Germinal center (tissue), 1 donor: ENCODE measurements around the gene SGCD.

Source experiments
- DNase-seq: peaks from one replicate; pipeline ENCODE4 v3.0.0; 2012; ENCODE audit warnings: mixed read lengths, low spot score

SGCD gene

DNA sequence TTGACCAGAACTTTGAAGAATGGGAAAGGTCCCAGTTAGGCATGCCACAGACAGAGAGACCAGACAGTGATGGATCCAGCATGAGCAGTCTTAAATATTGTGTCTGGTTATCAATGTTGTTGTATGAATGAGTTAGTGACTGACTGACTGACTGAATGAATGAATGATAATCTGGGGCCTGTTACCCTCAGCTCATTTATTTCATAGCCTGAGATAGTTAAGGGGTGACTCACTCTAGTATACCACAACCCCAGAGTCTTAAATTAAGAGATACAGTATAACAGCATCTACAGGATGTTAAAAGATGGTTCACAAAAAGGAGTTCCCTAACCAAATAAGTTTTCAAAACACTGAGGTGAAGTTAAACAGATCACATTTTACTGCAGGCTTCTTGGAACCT, 133.5 kb downstream of the SGCD start:
- DNase-seq = no peak

DNA sequence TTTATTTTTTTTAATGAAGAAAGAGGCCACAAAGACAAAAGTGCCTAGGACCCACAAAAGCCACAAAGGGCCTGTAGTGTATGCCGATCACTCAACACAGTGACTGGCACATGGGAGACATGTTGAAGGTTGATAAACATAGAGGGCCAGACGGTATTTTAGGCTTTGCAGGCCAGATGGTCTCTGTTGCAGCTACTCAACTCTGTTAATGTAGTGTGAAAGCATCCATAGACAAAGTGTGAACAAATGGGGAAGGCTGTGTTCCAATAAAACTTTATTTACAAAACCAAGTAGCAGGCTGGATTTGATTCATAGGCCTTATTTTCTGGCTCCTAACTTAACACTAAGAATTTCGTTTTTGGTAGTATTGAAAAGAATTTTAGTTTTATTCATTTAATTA, 139.9 kb downstream of the SGCD start:
- no peak for DNase-seq

DNA sequence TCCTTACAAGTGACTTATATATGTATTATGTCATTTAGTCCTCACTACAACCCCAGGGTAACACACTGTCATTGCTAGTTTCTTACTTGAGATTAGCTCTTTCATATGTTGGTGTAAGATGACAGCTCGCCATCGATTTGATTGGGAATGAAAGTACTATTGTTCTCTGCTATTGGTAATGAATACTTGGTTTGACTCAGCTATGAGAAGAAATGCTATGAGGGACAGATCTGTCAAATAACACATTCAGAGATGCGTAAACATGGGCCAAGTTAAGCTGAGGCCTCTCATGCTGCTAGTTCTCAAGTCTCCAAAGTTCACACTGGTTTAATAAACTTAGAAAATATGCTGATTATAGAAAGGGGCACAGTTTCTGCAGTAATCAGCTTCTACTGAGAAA, 142.7 kb downstream of the SGCD start:
- no peak for DNase-seq

DNA sequence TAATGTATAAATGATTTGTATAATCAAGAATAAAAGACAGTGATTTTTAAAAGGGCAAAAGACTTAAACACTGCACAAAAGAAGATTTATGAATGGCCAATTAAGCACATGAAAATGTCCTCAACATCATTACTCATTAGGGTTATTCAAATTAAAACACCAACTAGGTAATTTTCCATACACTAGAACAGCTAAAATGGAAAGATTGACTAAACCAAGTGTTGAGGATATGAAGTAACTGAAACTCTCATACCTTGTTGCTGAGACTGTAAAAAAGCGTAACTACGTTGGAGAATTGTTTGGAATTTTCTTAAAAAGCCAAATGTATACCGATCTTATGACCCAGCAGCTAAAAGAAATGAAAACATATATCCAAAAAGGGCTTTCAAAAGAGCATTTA, 144.9 kb downstream of the SGCD start:
- DNase-seq = no peak

DNA sequence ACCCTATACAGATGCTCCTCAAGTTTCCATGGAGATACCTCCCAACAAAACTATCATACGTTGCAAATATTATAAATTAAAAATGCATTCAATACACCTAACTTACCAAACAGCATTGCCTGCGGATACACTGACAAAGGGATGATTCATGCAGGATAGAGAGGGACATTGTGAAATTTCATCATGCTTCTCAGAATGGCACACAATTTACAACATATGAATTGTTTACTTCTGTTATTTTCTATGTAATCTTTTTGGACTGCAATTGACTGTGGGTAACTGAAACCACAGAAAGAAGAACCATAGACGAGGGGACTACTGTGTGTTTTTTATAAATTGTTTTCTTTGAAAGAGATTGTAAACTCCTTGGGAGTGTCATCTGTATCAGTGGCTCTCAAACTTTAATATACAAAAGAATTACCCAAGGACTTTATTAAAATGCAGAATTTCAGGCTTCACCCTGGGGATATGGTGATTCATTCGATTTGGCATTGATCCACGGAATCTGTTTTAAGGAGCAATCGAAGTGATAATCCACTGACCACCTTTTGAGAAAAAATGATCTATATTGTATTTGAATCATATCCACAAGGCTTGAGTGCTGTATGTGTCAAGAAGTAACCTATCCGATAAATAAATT, 146.4 kb downstream of the SGCD start:
- DNase-seq = no peak

DNA sequence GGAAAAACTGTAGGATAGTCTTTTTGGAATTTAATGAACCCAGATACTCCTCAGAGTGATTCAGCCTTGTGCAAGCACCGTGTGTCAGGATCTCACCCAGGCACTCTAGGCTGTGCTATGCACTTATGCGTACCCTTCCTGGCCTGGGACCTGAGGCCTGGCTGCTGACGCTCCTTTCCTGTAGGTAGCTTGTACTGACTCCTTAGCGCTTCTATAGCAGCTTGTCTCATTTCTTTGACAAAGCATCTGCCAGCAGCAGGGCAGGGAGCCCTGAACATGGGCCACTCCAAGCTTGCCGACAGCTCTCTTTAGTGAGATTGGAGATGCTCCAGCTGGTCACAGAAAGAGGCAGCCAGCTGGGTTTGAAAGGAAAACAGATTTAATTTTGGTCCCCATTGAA, 147.3 kb downstream of the SGCD start:
- no peak for DNase-seq

DNA sequence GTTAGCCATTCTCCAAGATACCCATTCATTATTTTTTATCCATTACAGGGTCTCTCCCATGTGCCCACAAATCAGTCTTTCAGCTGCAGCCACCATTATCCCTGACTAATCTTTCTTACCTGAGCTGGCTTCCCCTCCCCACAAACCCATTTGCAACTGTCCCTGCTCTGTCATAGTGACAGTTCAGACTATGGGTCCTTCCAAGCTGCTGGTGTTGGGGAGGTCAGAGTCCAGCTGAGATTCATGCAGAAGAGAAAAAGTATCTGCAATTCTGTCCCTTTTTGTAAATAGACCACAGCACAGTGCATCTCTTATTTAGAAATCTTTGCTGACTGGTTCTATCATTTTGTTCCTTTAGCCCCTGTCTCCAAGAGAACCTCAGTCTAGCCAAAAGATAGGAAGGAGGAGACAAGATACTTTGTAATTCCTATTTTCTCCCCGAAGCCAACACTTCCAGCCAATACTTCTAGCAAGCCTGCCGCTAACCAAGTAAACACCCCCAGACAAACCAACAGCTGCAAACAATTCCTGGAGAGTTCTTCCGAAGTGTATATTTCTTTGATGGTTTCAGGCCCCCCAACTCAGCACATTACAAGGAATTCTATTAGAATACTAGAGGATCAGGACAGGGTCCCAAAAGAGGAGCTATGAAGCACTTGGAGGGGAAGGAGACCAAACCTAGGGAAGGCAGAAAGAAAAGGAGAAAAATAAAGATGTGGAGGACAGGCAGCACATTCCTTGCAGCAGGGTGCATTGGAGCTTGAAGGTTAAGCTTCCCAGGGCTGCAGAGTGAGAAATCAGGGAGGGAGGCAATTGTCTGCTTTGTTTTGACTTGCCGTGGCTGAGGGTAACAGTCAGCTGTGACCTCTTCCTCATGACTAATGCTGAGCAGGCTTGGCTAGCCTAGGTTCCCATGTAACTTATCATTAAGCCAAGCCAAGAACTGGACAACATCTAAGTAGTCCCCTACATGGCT, 148.5 kb downstream of the SGCD start:
- no peak for DNase-seq

DNA sequence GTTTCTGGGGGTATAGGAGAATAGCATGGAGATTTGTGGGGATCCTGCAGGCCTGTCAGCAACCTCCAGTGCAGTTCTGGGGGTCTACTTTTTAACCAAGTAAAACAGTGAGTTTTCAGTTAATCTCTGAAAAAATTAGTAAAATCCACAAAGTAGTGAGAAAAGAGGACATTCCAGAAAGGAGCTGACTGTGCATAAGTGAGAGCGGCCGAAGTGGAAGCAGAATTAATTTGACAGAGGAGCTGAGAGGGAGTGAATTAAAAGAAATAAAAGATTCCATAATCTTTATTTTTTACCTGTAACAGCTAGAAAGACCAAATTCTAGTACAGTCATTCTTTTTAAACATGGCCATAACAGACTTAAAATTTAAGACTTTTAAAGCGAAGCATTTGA, 149.2 kb downstream of the SGCD start:
- DNase-seq = no peak

DNA sequence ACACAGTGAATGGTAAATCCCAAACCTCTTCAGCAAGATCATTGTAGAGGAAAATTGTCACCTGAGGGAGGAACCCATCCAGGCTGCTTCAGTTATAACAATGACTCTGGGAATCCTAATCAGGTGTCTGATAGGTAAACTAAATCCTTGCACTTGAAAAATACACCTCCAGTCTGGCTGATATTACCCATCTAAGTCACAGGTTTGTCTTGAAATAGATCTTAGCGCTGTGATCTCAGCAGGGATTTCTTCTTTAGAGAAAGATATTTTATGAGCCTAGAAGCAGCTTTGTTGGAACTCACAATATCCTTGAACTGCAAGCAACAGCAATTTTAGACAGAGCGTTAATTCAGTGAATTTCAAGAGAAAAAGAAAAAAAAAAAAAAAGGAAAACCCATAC, 149.7 kb downstream of the SGCD start:
- DNase-seq = no peak

DNA sequence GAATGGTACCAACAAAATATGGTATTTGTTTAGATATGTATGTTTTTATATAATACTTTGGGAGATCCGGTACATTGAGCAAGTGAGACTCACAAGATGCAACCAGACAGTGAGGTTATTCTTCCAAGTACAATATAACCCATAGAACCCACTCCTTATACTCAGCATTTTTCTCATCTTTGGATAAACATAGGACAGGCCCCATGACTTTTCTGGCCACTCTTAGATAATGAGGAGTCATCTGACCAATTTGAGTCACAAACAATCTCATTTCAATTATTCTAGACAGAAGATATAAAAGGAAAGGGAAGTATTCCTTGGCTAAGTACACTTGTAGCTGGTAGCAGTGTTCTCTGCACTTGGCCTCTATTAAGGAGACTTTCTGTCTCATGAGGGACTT, 150.2 kb downstream of the SGCD start:
- no peak for DNase-seq

DNA sequence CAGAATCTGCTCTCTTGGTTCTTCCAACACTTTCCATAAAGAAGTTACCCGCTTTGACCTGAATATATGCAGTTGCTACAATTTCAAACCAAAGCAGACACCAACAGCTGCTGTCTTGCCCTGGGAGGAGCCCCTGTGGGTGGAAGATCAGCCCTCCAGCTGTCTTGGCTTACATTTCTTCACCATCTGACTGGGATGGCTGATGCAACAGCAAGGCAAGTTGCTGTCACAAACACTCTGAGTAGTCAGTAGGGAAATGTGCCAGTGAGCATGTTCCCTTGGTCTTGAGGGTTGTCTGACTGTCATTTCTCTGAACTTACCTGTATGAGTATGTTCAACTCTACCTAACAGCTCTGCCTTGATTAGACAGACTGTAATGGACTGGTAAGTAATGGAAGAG, 152.9 kb downstream of the SGCD start:
- DNase-seq = no peak

DNA sequence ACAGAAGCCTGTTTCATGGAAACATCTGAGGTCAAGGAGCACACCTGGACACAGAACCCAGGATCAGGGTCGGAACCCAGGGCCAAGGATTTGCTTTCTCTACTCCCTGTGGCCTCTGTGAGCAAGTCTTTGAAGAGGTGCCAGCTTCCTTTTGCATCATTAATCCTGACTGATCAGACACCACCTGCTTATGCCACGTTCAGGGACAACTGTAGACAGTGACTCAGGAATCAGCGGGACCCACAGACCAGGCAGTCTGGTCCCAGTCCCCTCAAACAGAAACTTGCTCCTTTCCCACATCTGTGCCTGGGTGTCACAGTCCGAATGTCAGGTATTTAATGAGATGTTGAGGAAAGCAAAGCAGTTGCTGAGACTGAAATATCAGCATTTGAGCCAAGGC, 154.8 kb downstream of the SGCD start:
- DNase-seq = no peak

DNA sequence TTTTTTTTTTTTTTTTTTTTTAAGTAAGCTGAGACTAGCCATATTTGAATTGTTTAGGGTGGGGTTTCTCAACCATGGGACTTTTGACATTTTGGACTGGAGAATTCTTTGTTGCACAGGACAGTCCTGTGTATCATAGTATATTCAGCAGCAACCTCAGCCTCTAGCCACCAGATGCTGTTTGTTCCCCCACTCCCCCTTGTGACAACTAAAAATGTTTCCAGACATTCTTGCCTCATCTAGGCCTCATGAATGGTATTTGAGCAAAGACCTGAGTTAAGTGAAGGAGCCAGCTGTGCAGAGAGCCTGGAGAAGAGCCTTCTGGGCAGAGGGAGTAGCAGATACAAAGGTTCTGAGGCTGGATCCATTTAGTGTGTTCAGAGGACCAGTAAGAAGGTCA, 155.9 kb downstream of the SGCD start:
- DNase-seq = no peak

DNA sequence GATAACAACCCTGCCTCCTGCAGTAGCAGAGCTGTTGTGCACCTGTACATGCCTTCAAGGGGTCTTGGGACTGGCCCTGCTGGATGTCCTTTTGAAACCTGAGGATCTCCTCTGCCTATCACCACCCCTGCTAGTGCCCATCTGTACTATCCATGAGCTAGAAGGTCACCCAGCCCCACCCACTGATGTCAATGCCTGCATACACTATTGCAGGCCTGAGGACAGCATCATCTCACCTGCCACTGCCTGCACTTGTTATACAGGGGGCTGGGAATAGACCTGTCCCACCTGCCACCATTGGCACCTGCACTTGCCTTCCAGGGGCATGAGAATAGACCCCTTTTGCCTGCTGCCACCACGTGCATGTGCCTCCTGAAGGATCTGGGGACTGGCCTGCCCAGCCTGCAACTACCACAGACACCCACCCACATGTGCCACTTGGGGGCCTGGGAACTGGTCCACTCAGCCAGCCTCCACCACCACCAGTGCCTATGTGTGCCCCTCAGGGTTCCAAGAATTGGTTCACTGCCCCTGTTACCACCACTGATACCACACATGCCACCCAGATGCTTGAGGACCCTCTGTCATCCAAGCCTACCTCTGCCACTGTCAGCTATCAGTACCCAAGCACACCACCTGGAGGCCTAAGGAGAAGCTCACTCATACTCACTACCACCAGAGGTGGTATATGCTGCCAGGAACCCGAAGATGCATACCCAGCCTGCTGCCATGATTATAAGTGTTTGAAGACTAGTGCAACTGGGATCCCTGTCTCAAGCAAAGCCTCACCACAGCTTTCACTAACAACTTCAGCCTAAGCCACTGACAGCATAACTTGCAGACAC, 159.7 kb downstream of the SGCD start:
- no peak for DNase-seq

DNA sequence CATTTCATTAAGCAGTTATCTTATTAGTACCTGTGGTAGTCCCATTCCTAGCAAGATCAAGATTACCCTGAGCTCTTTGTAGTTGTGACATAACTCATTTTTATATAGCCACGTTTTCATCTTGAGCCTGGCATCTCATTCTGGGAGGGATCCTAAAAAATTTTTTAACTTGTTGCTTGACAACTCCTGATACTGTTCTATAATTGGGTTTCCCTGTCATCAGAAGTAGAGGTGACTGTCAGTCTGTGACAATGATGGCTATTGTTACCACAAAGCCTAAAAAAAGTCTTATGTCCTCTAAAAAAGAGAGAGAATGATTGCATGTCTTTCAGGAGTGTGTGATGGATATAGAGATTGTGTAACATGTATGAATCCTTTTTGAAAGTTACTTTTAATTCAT, 164.8 kb downstream of the SGCD start:
- no peak for DNase-seq

DNA sequence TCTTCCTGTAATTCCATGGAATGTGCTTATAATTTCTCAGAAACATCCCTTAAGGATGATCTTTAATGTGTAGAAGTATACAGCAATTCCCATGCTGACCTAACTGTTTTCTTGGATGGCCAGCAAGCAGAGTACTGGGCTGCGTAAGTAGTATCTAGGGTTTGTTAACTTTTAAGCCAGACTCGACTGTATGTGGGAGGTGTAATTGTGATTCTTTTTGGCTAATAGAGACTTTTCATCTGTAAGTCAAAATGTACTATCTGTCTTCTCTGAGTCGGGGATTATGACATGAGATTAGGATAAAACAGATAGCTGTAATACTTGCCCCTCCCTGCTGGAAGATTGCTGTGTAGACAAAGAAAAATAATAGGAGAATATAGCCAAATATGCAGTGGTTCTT, 169.3 kb downstream of the SGCD start:
- no peak for DNase-seq

DNA sequence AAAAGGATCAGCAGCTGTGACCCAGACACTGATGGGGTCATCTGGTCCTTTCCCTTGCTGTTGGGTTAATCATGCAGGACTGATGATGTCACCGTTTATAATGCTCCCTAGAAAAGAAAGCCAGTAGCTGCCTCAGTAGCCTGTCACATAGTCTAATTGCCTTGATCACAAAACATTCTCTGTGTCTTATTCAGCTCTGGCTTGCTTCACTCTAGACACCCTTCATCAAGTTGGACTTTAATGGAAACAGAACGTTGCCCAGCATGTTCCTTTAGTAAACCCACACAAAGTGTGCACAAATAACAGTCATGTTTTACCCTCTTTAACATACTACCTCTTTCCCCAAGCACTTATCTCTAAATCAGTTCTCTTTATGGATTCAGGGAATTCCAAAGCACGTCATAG, 170.8 kb downstream of the SGCD start:
- no peak for DNase-seq

DNA sequence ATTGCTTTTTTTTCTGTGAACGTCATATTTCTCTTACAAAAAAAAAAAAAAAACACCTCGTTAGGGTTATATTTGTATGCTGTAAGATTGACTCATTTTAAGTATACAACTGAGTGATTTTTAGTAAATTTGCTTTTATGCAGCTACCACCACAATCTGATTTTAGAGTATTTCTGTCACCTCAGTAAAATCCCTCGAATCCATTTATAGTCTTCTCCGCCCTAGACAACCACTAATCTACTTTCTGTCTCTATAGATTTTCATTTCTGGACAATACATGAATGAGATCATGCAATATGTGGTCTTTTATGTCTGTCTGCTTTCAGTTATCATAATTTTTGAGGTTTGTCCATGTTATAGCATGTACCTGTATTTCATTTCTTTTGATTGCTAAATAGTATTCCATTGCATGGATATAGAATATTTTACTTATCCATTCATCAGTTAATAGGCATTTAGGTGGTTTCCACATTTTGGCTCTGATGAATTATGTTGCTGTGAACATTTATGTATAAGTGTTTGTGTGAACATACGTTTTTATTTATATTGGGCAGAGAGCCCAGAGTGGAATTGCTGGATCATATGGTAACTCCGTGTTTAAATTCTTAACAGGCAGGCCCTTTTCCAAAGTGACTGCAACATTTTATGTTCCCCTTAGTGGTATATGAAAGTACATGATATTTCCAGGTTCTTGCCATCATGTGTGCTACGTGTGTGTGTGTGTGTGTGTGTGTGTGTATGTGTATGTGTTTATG, 171.4 kb downstream of the SGCD start:
- no peak for DNase-seq

DNA sequence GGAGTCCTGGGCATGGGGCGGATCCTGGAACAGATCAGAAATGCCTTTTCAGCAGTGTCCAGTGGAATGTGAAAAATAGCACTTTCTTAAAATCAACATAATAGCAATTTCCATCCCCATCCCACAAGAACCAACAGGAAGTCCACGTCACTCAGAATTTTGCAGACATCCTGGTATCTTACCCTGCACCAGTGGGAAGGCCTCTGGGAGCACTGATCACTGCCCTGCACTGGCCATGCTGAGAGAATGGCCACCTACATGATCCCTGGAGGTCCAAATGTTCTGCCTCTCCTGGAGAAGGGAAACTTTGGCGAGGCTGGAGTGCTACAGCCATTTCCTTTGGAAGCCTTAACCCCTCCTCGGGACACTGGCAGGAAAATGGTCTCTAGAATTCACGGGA, 173.8 kb downstream of the SGCD start:
- DNase-seq = no peak

DNA sequence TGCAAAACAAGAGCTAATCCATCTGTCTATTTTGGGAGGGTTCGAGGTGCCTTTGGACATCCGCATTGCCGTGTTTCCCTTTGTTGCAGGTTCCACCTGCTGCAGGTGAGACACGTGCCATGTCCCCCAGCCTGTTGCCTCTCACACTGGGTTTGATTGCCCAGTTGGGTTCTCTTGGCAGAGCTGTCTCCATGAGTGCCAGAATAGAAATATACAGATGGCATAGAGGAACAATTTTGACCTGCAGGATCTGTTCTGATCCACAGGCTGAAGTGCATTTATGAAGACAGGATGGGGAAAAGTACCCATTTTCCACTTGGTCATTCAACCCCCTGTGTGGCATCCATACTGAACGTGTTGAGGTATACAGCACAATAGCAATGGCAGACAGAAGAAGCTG, 178.1 kb downstream of the SGCD start:
- DNase-seq = no peak

DNA sequence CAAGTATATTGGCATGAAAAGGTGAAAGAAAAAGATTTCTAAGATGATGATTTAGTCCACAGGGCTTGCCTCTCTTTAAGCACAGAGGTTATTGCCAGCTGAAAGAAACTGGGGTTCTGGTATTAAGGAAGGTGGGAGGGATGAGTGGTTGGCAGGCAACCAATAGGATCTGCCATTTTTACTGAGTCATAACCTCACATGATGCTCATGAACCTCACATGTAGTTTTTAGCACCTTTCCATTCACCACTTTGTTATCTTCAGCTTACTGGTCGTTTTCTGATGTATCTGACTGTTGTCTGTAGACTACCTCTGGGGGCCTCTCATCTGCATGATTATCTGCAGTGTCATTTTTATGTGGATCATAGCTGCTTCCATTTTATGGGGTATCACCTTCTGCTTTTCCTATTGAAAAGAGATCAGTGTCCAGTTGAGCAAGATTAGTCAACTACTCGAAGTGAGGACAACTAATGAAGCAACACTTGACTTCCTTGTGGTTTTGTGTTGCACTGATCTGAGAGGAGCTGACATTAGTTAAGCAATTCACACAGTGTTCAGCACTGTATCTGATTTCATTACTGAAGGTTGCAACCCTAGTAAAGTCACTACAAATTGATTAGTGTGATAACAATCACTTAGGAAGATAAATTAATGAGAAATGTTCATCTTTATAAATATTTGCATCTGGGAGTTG, 186.3 kb downstream of the SGCD start:
- no peak for DNase-seq
